ENCODE measurements around the gene RASGRP2.

DNA sequence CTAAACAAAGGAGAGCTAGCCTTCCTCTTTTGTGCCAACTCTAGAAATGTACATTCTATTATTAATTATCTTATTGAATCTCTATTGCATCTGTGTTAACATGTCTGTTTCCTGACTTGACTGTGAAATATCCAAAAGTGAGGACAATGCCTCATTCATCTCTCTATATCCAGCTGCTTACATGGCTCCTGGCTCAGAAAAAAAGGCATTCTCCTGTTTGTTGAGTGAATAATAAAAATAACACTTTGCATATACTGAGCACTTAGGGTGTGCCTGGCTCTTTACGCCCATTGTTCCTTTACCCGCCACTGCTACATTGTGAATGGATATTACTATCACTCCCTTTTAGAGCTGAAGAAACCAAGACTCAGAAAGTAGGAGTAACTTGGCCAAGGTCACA lies 40.9 kb downstream of the RASGRP2 start:
- TF ChIP-seq, protein P1, sequence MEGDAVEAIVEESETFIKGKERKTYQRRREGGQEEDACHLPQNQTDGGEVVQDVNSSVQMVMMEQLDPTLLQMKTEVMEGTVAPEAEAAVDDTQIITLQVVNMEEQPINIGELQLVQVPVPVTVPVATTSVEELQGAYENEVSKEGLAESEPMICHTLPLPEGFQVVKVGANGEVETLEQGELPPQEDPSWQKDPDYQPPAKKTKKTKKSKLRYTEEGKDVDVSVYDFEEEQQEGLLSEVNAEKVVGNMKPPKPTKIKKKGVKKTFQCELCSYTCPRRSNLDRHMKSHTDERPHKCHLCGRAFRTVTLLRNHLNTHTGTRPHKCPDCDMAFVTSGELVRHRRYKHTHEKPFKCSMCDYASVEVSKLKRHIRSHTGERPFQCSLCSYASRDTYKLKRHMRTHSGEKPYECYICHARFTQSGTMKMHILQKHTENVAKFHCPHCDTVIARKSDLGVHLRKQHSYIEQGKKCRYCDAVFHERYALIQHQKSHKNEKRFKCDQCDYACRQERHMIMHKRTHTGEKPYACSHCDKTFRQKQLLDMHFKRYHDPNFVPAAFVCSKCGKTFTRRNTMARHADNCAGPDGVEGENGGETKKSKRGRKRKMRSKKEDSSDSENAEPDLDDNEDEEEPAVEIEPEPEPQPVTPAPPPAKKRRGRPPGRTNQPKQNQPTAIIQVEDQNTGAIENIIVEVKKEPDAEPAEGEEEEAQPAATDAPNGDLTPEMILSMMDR (IDR thresholded peaks at IDR 0.05; ENCODE audit: low read length), result no peak
- TF ChIP-seq EZH2 (IDR thresholded peaks at IDR 0.05; ENCODE audit: borderline replicate concordance, low read length), result no peak

Data from OCI-LY1 (cell line).